Kidney (tissue), 14 donors: Measurements from ENCODE around the gene ACTC1. TPM values are rescaled to one million over a fixed set of nuclear protein-coding genes. Genes with fewer than 3 reads are reported as not detected.

ENCODE experiments used
- DNase-seq, 5 donors: peaks; one replicate each; pipeline ENCODE4 v3.0.0-alpha.2; 2013 to 2020
- FAIRE-seq: peaks from 2 replicates; lab custom pipeline; 2012; peaks lifted over from hg19 to GRCh38; lab: Jason Lieb, UNC
- H3K27ac ChIP-seq, 2 donors: one replicate each; pipeline ENCODE4 v1.7.0; 2013; ENCODE audit warnings: low read depth in 2 of 2, low read length in 2 of 2, inconsistent platforms in 1 of 2
- H3K27me3 ChIP-seq: one replicate; pipeline ENCODE4 v1.7.1; 2013; ENCODE audit warnings: low read length, inconsistent platforms; ENCODE audit not compliant: control insufficient read depth, insufficient read depth
- H3K36me3 ChIP-seq, 3 donors: one replicate each; pipeline versions ENCODE4 v1.7.0 to v1.7.1; 2013; ENCODE audit warnings: low read length in 3 of 3, control low read depth in 1 of 3, inconsistent platforms in 1 of 3; ENCODE audit not compliant: insufficient read depth in 3 of 3, control insufficient read depth in 2 of 3
- H3K4me1 ChIP-seq, 3 donors: one replicate each; pipeline versions ENCODE4 v1.7.0 to v1.7.1; 2013; ENCODE audit warnings: low read length in 3 of 3, inconsistent platforms in 1 of 3, low read depth in 1 of 3; ENCODE audit not compliant: control insufficient read depth in 2 of 3, insufficient read depth in 2 of 3
- H3K4me3 ChIP-seq, 3 donors: one replicate each; pipeline versions ENCODE4 v1.7.0 to v1.8.1; 2013; ENCODE audit warnings: low read length in 3 of 3, control low read depth in 1 of 3, inconsistent platforms in 1 of 3
- H3K9ac ChIP-seq, 3 donors: one replicate each; pipeline versions ENCODE4 v1.7.0 to v1.7.1; 2013; ENCODE audit warnings: low read length in 3 of 3, control low read depth in 1 of 3, inconsistent platforms in 1 of 3
- H3K9me3 ChIP-seq, 3 donors: one replicate each; pipeline versions ENCODE4 v1.7.0 to v1.7.1; 2013; ENCODE audit warnings: low read length in 3 of 3, control low read depth in 1 of 3, inconsistent platforms in 1 of 3; ENCODE audit not compliant: control insufficient read depth in 2 of 3, insufficient read depth in 1 of 3
- intact Hi-C: fragments of 100-400 bp; cut with DNase I; formaldehyde crosslinking; loops from one replicate; pipeline ENCODE4 v1.11.1; 2022
- polyA plus RNA-seq: library from polyadenylated mRNA; stranded (reverse); fragments of 350-450 nt; fragmentation: Illumina TruSeq; extraction: RNeasy Lipid Tissue Mini Kit (QIAGEN cat#74804); gene quantifications from one replicate; pipeline ENCODE4 v1.2.3, GENCODE V29; 2014; ENCODE audit warnings: low read depth, low replicate concordance; ENCODE audit not compliant: insufficient read depth
- total RNA-seq: library from RNA; stranded (reverse); fragmentation: NEBNext Ultra II Directional; extraction: Animal tissue kit (Norgen Biotek cat#: 25700); gene quantifications from one replicate; pipeline ENCODE4 v1.2.1, GENCODE V29; 2021
- TF ChIP-seq, protein P1 (sequence below): IDR thresholded peaks from 3 replicates; pipeline ENCODE4 v1.5.1; 2012; ENCODE audit warnings: mild to moderate bottlenecking, moderate library complexity, borderline replicate concordance; ENCODE audit not compliant: insufficient read depth; ENCODE audit errors: extremely low read depth
- donor health status: control.
- donor health status: control.
- donor health status: control.
- donor health status: control.
- donor health status: control.
- donor health status: DM: yes; HTN: yes; CAD: no.
- donor health status: Normal renal cell carcinoma (clear cell type).

Gene ACTC1
- total and polyA plus RNA-seq, 2 donors from 2014 or later: 7.4 to 25.0 TPM

DNA sequence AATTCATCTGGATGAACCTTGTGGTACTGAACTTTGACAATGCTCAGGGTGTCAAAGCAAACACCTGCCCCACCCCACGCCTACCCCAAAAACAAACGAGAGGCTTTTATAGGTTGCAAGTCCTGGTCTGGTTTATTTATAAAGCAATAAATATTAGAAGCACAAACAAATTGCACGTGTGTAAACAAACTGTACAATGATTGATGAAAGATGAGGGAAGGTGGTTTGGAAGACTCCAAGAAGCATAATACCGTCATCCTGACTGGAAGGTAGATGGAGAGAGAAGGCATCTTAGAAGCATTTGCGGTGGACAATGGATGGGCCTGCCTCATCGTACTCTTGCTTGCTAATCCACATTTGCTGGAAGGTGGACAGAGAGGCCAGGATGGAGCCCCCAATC is 5.2 kb downstream of the ACTC1 start:
- FAIRE-seq: no peak
- TF ChIP-seq, protein P1, sequence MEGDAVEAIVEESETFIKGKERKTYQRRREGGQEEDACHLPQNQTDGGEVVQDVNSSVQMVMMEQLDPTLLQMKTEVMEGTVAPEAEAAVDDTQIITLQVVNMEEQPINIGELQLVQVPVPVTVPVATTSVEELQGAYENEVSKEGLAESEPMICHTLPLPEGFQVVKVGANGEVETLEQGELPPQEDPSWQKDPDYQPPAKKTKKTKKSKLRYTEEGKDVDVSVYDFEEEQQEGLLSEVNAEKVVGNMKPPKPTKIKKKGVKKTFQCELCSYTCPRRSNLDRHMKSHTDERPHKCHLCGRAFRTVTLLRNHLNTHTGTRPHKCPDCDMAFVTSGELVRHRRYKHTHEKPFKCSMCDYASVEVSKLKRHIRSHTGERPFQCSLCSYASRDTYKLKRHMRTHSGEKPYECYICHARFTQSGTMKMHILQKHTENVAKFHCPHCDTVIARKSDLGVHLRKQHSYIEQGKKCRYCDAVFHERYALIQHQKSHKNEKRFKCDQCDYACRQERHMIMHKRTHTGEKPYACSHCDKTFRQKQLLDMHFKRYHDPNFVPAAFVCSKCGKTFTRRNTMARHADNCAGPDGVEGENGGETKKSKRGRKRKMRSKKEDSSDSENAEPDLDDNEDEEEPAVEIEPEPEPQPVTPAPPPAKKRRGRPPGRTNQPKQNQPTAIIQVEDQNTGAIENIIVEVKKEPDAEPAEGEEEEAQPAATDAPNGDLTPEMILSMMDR: no peak

GRCh38 chr15:34789326-34789725 is 6.0 kb downstream of the ACTC1 start:
- Histone ChIP-seq H3K27ac (no peak overlapping the region), H3K4me3 (no peak overlapping the region), H3K9me3 (no peaks in the 10 kb centered on the region), H3K36me3 (no peaks in the 10 kb centered on the region), H3K9ac (no peak overlapping the region), H3K4me1 (no peaks in the 10 kb centered on the region), H3K27me3 (peaks cover 5% of the 10 kb centered on the region)
- DNase-seq (no peak), FAIRE-seq (no peak)
- TF ChIP-seq, protein P1: no peak
- intact Hi-C loops: no loop called here

More for the DNA sequence above, 5.2 kb downstream of the ACTC1 start:
- Histone ChIP-seq H3K27ac (no peak overlapping the region), H3K27me3 (peaks cover 6% of the 10 kb centered on the region), H3K9me3 (no peaks in the 10 kb centered on the region), H3K9ac (no peak overlapping the region), H3K4me1 (no peaks in the 10 kb centered on the region), H3K4me3 (no peak overlapping the region), H3K36me3 (no peaks in the 10 kb centered on the region)
- DNase-seq: no peak
- intact Hi-C loops: no loop called here

- intact Hi-C loops: no loop called here
These were observed 9.1 kb downstream of the ACTC1 start for GRCh38 chr15:34786206-34786605.

More at GRCh38 chr15:34786206-34786605, 9.1 kb downstream of the ACTC1 start:
- no peaks in the 10 kb centered on the region for H3K36me3 ChIP-seq
- H3K4me1 ChIP-seq: no peaks in the 10 kb centered on the region
- H3K9me3 ChIP-seq: no peaks in the 10 kb centered on the region
- H3K27ac ChIP-seq: no peak overlapping the region
- H3K4me3 ChIP-seq: no peak overlapping the region
- FAIRE-seq: no peak
- TF ChIP-seq, protein P1: no peak
- H3K9ac ChIP-seq: no peak overlapping the region
- H3K27me3 ChIP-seq: no peaks in the 10 kb centered on the region
- no peak for DNase-seq
